ENCODE measurements around the gene COL6A5. TPM values are rescaled to one million over a fixed set of nuclear protein-coding genes. Genes with fewer than 3 reads are reported as not detected.

Gene COL6A5
- total and polyA plus RNA-seq, 9 of the 15 experiments (the other 6 are each of a cell fraction or from before 2014, with no cell fraction given) = 1.5 to 9.7 (median 5.6) TPM

DNA sequence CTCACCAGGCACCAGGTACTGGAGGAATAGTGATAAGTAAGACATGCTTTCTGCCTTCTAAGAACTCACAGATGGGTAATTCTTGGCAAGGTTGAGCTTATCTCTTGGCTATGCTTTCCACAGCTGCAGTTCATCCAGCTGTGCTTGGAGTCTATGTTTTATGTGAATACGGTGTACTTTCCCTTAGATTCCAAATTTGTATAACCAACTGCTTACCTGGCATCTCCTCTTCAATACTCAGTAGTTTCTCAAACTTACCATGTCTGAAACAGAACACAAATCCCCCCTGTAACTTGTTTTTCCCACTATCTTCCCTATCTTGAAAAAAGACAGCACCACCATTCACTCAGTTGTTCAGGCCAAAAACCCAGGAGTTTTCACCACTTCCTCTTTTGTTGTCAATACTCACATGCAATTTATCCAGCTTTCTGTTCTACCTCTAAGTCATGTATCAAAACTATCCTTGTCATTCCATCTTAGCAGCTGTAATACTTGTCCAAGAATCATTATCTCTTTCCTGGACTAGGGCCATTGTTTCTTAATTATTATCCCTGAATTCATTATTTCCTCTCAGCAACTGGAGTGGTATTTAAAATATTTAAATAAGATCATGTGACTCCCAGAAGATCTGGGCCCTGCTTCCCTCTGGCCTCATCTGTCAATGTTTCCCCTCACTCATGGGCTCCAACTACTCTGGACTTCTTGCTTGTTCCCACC is 32.6 kb downstream of the COL6A5 start (continued):
- TF ChIP-seq CHD7 (IDR thresholded peaks at IDR 0.05; ENCODE audit: low read depth, low read length) = no peak
- peak; percentile 72; the same call in 1 of the 2 replicates for TF ChIP-seq TOE1 (IDR thresholded peaks at IDR 0.05; ENCODE audit: borderline replicate concordance)
- TF ChIP-seq TOE1 (CRISPR knock-in tag; IDR thresholded peaks at IDR 0.05; ENCODE audit: borderline replicate concordance, low read depth) = no peak
- TF ChIP-seq TCF3 (CRISPR knock-in tag; IDR thresholded peaks at IDR 0.05) = peak; percentile 64
- TF ChIP-seq SAFB (IDR thresholded peaks at IDR 0.05; ENCODE audit: borderline replicate concordance, low read depth, low read length) = no peak
- no peak for TF ChIP-seq POLR3A (IDR thresholded peaks at IDR 0.05; ENCODE audit: borderline replicate concordance, extremely low read depth, insufficient read depth, insufficient read length)
- TF ChIP-seq, protein P1, sequence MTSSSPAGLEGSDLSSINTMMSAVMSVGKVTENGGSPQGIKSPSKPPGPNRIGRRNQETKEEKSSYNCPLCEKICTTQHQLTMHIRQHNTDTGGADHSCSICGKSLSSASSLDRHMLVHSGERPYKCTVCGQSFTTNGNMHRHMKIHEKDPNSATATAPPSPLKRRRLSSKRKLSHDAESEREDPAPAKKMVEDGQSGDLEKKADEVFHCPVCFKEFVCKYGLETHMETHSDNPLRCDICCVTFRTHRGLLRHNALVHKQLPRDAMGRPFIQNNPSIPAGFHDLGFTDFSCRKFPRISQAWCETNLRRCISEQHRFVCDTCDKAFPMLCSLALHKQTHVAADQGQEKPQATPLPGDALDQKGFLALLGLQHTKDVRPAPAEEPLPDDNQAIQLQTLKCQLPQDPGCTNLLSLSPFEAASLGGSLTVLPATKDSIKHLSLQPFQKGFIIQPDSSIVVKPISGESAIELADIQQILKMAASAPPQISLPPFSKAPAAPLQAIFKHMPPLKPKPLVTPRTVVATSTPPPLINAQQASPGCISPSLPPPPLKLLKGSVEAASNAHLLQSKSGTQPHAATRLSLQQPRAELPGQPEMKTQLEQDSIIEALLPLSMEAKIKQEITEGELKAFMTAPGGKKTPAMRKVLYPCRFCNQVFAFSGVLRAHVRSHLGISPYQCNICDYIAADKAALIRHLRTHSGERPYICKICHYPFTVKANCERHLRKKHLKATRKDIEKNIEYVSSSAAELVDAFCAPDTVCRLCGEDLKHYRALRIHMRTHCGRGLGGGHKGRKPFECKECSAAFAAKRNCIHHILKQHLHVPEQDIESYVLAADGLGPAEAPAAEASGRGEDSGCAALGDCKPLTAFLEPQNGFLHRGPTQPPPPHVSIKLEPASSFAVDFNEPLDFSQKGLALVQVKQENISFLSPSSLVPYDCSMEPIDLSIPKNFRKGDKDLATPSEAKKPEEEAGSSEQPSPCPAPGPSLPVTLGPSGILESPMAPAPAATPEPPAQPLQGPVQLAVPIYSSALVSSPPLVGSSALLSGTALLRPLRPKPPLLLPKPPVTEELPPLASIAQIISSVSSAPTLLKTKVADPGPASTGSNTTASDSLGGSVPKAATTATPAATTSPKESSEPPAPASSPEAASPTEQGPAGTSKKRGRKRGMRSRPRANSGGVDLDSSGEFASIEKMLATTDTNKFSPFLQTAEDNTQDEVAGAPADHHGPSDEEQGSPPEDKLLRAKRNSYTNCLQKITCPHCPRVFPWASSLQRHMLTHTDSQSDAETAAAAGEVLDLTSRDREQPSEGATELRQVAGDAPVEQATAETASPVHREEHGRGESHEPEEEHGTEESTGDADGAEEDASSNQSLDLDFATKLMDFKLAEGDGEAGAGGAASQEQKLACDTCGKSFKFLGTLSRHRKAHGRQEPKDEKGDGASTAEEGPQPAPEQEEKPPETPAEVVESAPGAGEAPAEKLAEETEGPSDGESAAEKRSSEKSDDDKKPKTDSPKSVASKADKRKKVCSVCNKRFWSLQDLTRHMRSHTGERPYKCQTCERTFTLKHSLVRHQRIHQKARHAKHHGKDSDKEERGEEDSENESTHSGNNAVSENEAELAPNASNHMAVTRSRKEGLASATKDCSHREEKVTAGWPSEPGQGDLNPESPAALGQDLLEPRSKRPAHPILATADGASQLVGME (CRISPR knock-in tag; IDR thresholded peaks at IDR 0.05) = no peak
- peak; percentile 77 for TF ChIP-seq ARID1B (IDR thresholded peaks at IDR 0.05)

Data from K562 (cell line).